Activated T-helper 17 cell treated with anti-CD3 and anti-CD28 coated beads, Interleukin-2, amount 50 U/mL, for 72 hours (primary cell): Measurements from ENCODE around the gene CPAMD8. TPM values are rescaled to one million over a fixed set of nuclear protein-coding genes. Genes with fewer than 3 reads are reported as not detected.
A peak's percentile ranks its signal among the peaks of the same experiment; 100 is the strongest.

Experiments used
- ATAC-seq: fragments of 150-1000 bp; cut with Tn5 transposase; replicated peaks from 2 replicates; pipeline ENCODE4 v1.10.0; 2021; ENCODE audit warnings: mild to moderate bottlenecking, moderate library complexity
- H3K27ac Mint-ChIP-seq: one replicate; pipeline ENCODE4 v1.8.0; 2022; ENCODE audit warnings: mixed read lengths
- H3K27me3 Mint-ChIP-seq: one replicate; pipeline ENCODE4 v1.8.0; 2022; ENCODE audit warnings: mixed read lengths
- H3K36me3 Mint-ChIP-seq: one replicate; pipeline ENCODE4 v1.8.0; 2022; ENCODE audit warnings: low read depth, mild to moderate bottlenecking, mixed read lengths
- H3K4me1 Mint-ChIP-seq: one replicate; pipeline ENCODE4 v1.8.0; 2022; ENCODE audit warnings: mixed read lengths
- H3K4me3 Mint-ChIP-seq: one replicate; pipeline ENCODE4 v1.8.0; 2022; ENCODE audit warnings: mild to moderate bottlenecking, mixed read lengths
- H3K9me3 Mint-ChIP-seq: one replicate; pipeline ENCODE4 v1.8.0; 2022; ENCODE audit warnings: mixed read lengths
- total RNA-seq, 2 donors: library from RNA; stranded (reverse); gene quantifications; one replicate each; pipeline ENCODE4 v1.2.3, GENCODE V29; 2022

The CPAMD8 gene
- total RNA-seq, 2 donors from 2014 or later = 0.11 to 6.5 TPM

GRCh38 chr19:17055636-17056035 lies 29.0 kb upstream of the CPAMD8 start:
- peaks cover 91% of the 10 kb centered on the region for H3K36me3 Mint-ChIP-seq

GRCh38 chr19:17054746-17055145 lies 28.1 kb upstream of the CPAMD8 start:
- Mint-ChIP-seq H3K27me3 (no peaks in the 10 kb centered on the region), H3K27ac (no peak overlapping the region), H3K36me3 (peaks cover 89% of the 10 kb centered on the region), H3K4me3 (no peak overlapping the region), H3K9me3 (no peaks in the 10 kb centered on the region), H3K4me1 (no peaks in the 10 kb centered on the region)
- ATAC-seq = no peak

More at GRCh38 chr19:17055636-17056035, 29.0 kb upstream of the CPAMD8 start:
- H3K4me1 Mint-ChIP-seq = no peaks in the 10 kb centered on the region
- no peak for ATAC-seq
- H3K9me3 Mint-ChIP-seq = no peaks in the 10 kb centered on the region
- H3K4me3 Mint-ChIP-seq = no peak overlapping the region
- H3K27me3 Mint-ChIP-seq = no peaks in the 10 kb centered on the region
- no peak overlapping the region for H3K27ac Mint-ChIP-seq

DNA sequence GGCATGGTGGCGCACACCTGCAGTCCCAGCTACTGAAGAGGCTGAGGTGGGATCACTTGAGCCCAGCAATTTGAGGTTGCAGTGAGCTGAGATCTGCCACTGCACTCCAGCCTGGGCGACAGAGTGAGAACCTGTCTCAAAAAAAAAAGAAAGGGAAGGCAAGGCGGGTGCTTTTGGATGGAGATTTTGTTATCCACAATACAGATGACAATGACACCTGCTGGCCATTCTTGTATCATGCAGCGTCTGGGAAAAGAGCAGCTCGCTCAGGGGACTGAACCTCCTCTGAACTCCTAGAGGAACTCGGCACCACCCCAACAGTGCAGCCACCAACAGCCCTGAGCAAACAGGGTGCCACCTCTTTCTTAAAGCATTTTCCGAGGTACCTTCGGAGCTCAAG lies 25.8 kb upstream of the CPAMD8 start:
- Mint-ChIP-seq H3K9me3 (no peaks in the 10 kb centered on the region), H3K4me1 (no peaks in the 10 kb centered on the region), H3K36me3 (peaks cover 86% of the 10 kb centered on the region), H3K27me3 (no peaks in the 10 kb centered on the region), H3K27ac (no peak overlapping the region), H3K4me3 (no peak overlapping the region)
- ATAC-seq = no peak

DNA sequence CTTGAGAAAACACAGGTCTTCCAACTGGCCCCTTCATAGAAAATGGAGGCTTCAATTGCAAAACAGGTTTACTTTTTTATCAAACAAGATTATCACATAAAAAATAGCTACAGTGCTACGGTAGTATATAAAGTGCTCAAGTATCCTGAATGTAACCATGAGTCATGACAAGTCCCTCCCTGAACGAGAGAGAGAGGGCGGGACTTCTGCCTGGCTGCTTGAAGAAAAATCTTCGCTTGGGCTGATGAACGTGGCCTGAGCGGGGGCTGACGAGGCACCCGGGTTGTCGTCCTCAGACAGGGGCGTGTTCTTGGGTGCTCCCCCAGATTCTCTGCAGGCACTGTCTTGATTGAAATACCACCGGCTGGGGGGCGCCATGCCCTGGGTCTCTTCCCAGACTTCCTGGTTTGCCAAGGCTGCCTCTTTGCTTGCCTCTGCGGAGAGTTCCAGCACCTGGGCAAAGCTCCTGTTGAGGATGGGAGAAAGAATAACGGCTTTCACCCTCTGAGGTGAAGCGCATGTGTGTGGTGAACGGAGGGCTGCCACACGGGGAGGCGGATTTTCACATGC lies 23.2 kb upstream of the CPAMD8 start:
- Mint-ChIP-seq H3K4me3 (no peak overlapping the region), H3K9me3 (no peaks in the 10 kb centered on the region), H3K4me1 (no peaks in the 10 kb centered on the region), H3K27ac (no peak overlapping the region), H3K36me3 (peaks cover 67% of the 10 kb centered on the region), H3K27me3 (no peaks in the 10 kb centered on the region)
- no peak for ATAC-seq

- no peaks in the 10 kb centered on the region for H3K9me3 Mint-ChIP-seq
- H3K4me3 Mint-ChIP-seq = no peak overlapping the region
- no peak for ATAC-seq
- H3K4me1 Mint-ChIP-seq = no peaks in the 10 kb centered on the region
- no peaks in the 10 kb centered on the region for H3K27me3 Mint-ChIP-seq
- H3K36me3 Mint-ChIP-seq = peaks cover 59% of the 10 kb centered on the region
- no peak overlapping the region for H3K27ac Mint-ChIP-seq
These were observed 22.4 kb upstream of the CPAMD8 start for GRCh38 chr19:17048885-17049453.

DNA sequence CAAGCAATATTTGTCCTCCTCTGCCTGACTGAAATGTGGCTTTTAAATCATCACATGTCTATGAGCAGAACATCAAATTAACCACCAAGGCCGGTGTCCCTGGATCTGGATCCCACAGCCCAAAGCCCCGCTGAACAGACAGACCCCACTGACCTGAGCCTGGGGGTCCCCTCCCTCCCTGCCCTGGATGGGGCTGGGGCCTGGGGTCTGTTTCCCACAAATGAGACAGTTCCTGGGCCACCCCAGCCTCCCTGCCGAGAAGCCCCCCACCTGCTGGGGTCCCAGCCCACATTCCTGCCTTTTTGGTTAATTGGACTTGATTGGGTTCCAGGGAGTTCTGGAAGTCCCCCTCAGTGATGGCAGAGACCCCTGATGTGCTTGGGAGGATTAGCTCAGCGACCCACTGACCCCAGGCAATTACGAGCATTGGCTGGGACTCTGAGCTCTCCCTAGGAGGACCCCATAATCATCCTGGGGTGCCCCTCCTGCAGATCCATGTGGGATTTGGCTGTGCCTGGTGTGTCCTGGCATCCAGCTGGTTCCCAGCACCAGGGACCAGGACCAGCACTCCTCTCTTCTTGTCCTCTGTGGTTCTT lies 19.4 kb upstream of the CPAMD8 start:
- H3K27me3 Mint-ChIP-seq = peaks cover 3% of the 10 kb centered on the region
- no peaks in the 10 kb centered on the region for H3K9me3 Mint-ChIP-seq
- H3K27ac Mint-ChIP-seq = peak overlapping the region; percentile 56
- H3K4me3 Mint-ChIP-seq = no peak overlapping the region
- no peaks in the 10 kb centered on the region for H3K4me1 Mint-ChIP-seq
- ATAC-seq = no peak
- H3K36me3 Mint-ChIP-seq = peaks cover 31% of the 10 kb centered on the region

- Mint-ChIP-seq H3K4me1 (no peaks in the 10 kb centered on the region), H3K27ac (no peak overlapping the region), H3K4me3 (no peak overlapping the region), H3K36me3 (peaks cover 10% of the 10 kb centered on the region), H3K27me3 (peaks cover 9% of the 10 kb centered on the region), H3K9me3 (no peaks in the 10 kb centered on the region)
- no peak for ATAC-seq
These were observed 17.1 kb upstream of the CPAMD8 start for GRCh38 chr19:17043744-17044143.

DNA sequence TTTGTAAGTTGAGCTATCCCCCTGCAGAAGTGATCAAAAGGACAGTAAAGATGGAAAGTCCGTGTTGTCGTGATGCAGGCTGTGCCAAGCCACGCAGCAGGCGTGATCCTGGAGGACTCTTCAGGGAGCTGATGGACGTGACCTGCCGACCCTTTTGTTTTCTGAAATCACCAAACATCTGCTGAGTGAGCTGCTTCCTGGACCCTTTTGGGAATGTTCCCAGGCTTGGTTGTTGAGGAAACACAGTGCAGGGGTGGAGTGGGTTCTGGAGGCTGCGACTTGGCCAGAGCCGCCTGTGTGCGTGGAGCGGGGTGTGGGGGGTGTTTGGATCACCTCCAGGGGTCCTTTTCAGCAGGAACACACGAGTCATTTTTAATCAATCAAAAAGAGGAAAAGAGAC lies 15.4 kb upstream of the CPAMD8 start:
- no peak overlapping the region for H3K27ac Mint-ChIP-seq
- H3K4me3 Mint-ChIP-seq = no peak overlapping the region
- H3K9me3 Mint-ChIP-seq = no peaks in the 10 kb centered on the region
- no peaks in the 10 kb centered on the region for H3K4me1 Mint-ChIP-seq
- no peak for ATAC-seq
- H3K27me3 Mint-ChIP-seq = peaks cover 14% of the 10 kb centered on the region
- H3K36me3 Mint-ChIP-seq = no peaks in the 10 kb centered on the region

- no peaks in the 10 kb centered on the region for H3K4me1 Mint-ChIP-seq
- no peaks in the 10 kb centered on the region for H3K36me3 Mint-ChIP-seq
- H3K9me3 Mint-ChIP-seq = no peaks in the 10 kb centered on the region
- no peak for ATAC-seq
- H3K4me3 Mint-ChIP-seq = no peak overlapping the region
- peaks cover 14% of the 10 kb centered on the region for H3K27me3 Mint-ChIP-seq
- no peak overlapping the region for H3K27ac Mint-ChIP-seq
These were observed 11.4 kb upstream of the CPAMD8 start for GRCh38 chr19:17037966-17038500.

DNA sequence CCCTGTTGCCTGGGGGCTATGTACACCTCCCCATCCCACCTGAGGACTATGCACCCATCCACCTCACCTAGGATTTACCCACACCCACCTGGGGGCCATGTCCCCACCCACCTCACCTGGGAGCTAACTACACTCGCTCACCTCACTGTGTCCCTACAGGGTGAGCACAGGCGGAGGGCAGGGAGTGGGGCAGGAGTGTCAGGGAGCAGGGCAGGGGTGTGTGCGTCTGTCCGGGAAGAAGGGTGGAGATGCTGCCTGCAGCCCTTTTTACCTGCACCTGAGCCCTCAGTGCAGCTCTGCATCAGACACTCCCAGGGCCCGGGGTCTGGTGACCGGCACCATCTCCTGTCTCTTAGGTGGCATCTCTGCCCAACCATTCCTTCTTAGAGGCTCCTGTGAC lies 10.6 kb upstream of the CPAMD8 start:
- Mint-ChIP-seq H3K27me3 (peaks cover 18% of the 10 kb centered on the region), H3K4me1 (no peaks in the 10 kb centered on the region), H3K27ac (no peak overlapping the region), H3K36me3 (no peaks in the 10 kb centered on the region), H3K4me3 (no peak overlapping the region), H3K9me3 (no peaks in the 10 kb centered on the region)
- no peak for ATAC-seq

GRCh38 chr19:17036640-17037039 lies 10.0 kb upstream of the CPAMD8 start:
- Mint-ChIP-seq H3K4me1 (no peaks in the 10 kb centered on the region), H3K27ac (no peak overlapping the region), H3K9me3 (no peaks in the 10 kb centered on the region), H3K27me3 (peaks cover 16% of the 10 kb centered on the region), H3K4me3 (no peak overlapping the region), H3K36me3 (no peaks in the 10 kb centered on the region)
- ATAC-seq = no peak

- no peaks in the 10 kb centered on the region for H3K36me3 Mint-ChIP-seq
- H3K9me3 Mint-ChIP-seq = no peaks in the 10 kb centered on the region
- peaks cover 15% of the 10 kb centered on the region for H3K27me3 Mint-ChIP-seq
- H3K27ac Mint-ChIP-seq = no peak overlapping the region
- no peak for ATAC-seq
- H3K4me3 Mint-ChIP-seq = no peak overlapping the region
- H3K4me1 Mint-ChIP-seq = no peaks in the 10 kb centered on the region
These were observed 9.3 kb upstream of the CPAMD8 start for GRCh38 chr19:17035842-17036424.

- Mint-ChIP-seq H3K9me3 (no peaks in the 10 kb centered on the region), H3K27ac (no peak overlapping the region), H3K4me3 (no peak overlapping the region), H3K4me1 (no peaks in the 10 kb centered on the region), H3K36me3 (no peaks in the 10 kb centered on the region), H3K27me3 (peaks cover 22% of the 10 kb centered on the region)
- no peak for ATAC-seq
These were observed 5.1 kb upstream of the CPAMD8 start for GRCh38 chr19:17031741-17032140.

- Mint-ChIP-seq H3K4me3 (peak overlapping the region; percentile 27), H3K4me1 (peaks cover 5% of the 10 kb centered on the region), H3K27ac (no peak overlapping the region), H3K27me3 (peaks cover 47% of the 10 kb centered on the region), H3K9me3 (peaks cover 10% of the 10 kb centered on the region), H3K36me3 (no peaks in the 10 kb centered on the region)
- ATAC-seq = no peak
These were observed 945 bp upstream of the CPAMD8 start for GRCh38 chr19:17027535-17027975.
